ENCODE results near the gene TTR. TPM values are rescaled to one million over a fixed set of nuclear protein-coding genes. Genes with fewer than 3 reads are reported as not detected.

The TTR gene
- total RNA-seq, 1 donor: not detected

GRCh38 chr18:31595121-31595771, 3.6 kb downstream of the TTR start:
- DNase-seq (ENCODE audit: low read depth): no peak
- TF ChIP-seq, protein P1, sequence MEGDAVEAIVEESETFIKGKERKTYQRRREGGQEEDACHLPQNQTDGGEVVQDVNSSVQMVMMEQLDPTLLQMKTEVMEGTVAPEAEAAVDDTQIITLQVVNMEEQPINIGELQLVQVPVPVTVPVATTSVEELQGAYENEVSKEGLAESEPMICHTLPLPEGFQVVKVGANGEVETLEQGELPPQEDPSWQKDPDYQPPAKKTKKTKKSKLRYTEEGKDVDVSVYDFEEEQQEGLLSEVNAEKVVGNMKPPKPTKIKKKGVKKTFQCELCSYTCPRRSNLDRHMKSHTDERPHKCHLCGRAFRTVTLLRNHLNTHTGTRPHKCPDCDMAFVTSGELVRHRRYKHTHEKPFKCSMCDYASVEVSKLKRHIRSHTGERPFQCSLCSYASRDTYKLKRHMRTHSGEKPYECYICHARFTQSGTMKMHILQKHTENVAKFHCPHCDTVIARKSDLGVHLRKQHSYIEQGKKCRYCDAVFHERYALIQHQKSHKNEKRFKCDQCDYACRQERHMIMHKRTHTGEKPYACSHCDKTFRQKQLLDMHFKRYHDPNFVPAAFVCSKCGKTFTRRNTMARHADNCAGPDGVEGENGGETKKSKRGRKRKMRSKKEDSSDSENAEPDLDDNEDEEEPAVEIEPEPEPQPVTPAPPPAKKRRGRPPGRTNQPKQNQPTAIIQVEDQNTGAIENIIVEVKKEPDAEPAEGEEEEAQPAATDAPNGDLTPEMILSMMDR (IDR thresholded peaks at IDR 0.05; ENCODE audit: insufficient read depth, low read depth, low read length): no peak
- H3K4me3 ChIP-seq (ENCODE audit: low read depth, low read length): no peak overlapping the region

- TF ChIP-seq, protein P1 (IDR thresholded peaks at IDR 0.05; ENCODE audit: insufficient read depth, low read depth, low read length): no peak
- DNase-seq (ENCODE audit: low read depth): no peak
Observed at GRCh38 chr18:31596081-31596872, 4.6 kb downstream of the TTR start.

DNA sequence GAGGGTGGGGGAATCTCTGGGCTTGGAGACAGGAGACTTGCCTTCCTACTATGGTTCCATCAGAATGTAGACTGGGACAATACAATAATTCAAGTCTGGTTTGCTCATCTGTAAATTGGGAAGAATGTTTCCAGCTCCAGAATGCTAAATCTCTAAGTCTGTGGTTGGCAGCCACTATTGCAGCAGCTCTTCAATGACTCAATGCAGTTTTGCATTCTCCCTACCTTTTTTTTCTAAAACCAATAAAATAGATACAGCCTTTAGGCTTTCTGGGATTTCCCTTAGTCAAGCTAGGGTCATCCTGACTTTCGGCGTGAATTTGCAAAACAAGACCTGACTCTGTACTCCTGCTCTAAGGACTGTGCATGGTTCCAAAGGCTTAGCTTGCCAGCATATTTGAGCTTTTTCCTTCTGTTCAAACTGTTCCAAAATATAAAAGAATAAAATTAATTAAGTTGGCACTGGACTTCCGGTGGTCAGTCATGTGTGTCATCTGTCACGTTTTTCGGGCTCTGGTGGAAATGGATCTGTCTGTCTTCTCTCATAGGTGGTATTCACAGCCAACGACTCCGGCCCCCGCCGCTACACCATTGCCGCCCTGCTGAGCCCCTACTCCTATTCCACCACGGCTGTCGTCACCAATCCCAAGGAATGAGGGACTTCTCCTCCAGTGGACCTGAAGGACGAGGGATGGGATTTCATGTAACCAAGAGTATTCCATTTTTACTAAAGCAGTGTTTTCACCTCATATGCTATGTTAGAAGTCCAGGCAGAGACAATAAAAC, 6.5 kb downstream of the TTR start:
- TF ChIP-seq, protein P1 (IDR thresholded peaks at IDR 0.05; ENCODE audit: insufficient read depth, low read depth, low read length): no peak
- peak; percentile 41 for DNase-seq (ENCODE audit: low read depth)
- H3K4me3 ChIP-seq (ENCODE audit: low read depth, low read length): no peak overlapping the region

More at GRCh38 chr18:31596081-31596872, 4.6 kb downstream of the TTR start:
- no peak overlapping the region for H3K4me3 ChIP-seq (ENCODE audit: low read depth, low read length)

DNA sequence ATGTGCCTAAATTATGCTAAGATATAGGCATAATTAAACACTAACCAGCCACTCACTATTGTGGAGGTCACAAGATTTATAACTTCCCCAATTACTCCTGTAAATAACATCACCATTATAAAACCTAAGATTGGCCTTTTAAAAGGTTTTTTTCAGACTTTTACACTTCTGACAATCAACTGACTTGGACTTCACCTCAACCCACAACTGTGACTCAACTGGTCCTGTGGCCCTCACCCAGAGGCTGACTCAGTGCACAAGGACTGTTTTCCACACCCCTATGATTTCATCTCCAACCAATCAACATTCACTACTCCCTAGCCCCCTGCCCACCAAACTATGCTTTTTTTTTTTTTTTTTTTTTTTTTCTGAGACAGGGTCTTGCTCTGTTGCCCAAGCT, 11.6 kb downstream of the TTR start:
- TF ChIP-seq, protein P1 (IDR thresholded peaks at IDR 0.05; ENCODE audit: insufficient read depth, low read depth, low read length): no peak
- no peak for DNase-seq (ENCODE audit: low read depth)
- H3K4me3 ChIP-seq (ENCODE audit: low read depth, low read length): no peak overlapping the region

DNA sequence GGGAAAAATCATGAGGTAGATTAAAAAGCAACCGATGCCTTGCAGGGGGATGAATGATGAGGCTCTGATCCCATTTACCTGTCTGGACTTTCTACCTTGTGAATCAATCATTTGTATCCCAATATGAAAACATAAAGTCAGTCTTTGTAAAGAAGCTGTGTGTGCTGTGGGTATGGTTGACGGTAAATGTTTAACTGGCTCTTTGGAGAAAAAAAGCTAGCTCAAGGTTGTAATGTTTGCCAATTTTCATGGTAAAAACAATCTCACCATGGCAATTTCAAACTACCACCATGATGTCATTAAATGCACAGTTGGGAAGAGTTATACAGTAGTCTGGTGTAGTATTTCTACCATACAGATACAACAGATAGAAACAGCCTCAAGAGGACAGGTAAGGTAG, 14.6 kb downstream of the TTR start:
- TF ChIP-seq, protein P1 (IDR thresholded peaks at IDR 0.05; ENCODE audit: insufficient read depth, low read depth, low read length): no peak
- H3K4me3 ChIP-seq (ENCODE audit: low read depth, low read length): no peak overlapping the region

GRCh38 chr18:31607384-31607783, 15.7 kb downstream of the TTR start:
- TF ChIP-seq, protein P1 (IDR thresholded peaks at IDR 0.05; ENCODE audit: insufficient read depth, low read depth, low read length): no peak
- no peak overlapping the region for H3K4me3 ChIP-seq (ENCODE audit: low read depth, low read length)
- DNase-seq (ENCODE audit: low read depth): no peak

More for the DNA sequence above, 14.6 kb downstream of the TTR start:
- no peak for DNase-seq (ENCODE audit: low read depth)
